ENCODE results near the gene GRIA3. TPM values are rescaled to one million over a fixed set of nuclear protein-coding genes. Genes with fewer than 3 reads are reported as not detected.

GRIA3 gene
- 3.7 TPM for total RNA-seq
- long read RNA-seq, partial matches to known transcripts, result 1 of 1 reads
- long read RNA-seq, other reads (novel, unspliced or antisense), result 0 of 1 reads

DNA sequence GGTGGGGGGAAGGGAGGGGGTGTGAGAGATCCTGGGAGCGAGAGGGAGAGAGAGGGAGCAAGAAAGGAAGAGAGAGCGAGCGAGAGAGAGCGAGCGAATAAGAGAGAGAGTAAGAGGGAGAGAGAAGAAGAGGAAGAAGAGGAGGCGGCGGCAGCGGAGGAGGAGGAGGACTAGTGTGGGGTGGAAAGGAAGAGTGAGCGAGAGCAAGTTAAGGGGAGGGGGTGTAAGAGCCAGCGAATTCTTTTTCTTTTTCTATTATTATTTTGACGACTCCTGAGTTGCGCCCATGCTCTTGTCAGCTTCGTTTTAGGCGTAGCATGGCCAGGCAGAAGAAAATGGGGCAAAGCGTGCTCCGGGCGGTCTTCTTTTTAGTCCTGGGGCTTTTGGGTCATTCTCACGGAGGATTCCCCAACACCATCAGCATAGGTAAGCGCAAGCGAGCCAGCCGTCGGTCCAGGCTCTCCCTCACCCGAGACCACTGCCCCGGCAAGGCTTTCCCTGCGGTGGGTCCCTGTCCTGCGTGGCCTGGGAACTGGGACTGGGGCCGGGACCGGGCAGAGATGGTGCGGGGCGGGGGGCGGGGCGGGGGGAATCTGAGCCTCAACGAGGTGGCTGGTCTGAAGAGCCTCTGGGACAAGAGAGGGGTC is at the start of gene GRIA3:
GRIA3 (plus strand) TSS at position 60 of the 647 bp plus-strand sequence; CDS start at position 318, 258 bp downstream.
- TF ChIP-seq, protein P1, sequence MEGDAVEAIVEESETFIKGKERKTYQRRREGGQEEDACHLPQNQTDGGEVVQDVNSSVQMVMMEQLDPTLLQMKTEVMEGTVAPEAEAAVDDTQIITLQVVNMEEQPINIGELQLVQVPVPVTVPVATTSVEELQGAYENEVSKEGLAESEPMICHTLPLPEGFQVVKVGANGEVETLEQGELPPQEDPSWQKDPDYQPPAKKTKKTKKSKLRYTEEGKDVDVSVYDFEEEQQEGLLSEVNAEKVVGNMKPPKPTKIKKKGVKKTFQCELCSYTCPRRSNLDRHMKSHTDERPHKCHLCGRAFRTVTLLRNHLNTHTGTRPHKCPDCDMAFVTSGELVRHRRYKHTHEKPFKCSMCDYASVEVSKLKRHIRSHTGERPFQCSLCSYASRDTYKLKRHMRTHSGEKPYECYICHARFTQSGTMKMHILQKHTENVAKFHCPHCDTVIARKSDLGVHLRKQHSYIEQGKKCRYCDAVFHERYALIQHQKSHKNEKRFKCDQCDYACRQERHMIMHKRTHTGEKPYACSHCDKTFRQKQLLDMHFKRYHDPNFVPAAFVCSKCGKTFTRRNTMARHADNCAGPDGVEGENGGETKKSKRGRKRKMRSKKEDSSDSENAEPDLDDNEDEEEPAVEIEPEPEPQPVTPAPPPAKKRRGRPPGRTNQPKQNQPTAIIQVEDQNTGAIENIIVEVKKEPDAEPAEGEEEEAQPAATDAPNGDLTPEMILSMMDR (IDR thresholded peaks at IDR 0.05; ENCODE audit: borderline replicate concordance), result no peak
- Histone ChIP-seq H3K4me3 (peak within 1 kb of the TSS; percentile 60), H3K4me1 (no peaks in the 10 kb centered on the region), H3K27me3 (ENCODE audit: low read depth) (peaks cover 6% of the 10 kb centered on the region), H3K27ac (replicated peaks) (no peak within 1 kb of the TSS), H3K9me3 (replicated peaks) (no peaks in the 10 kb centered on the region), H3K36me3 (no peaks in the 10 kb centered on the region)
- no peak for DNase-seq
- intact Hi-C loops (cut with micrococcal nuclease), result no loop called here

- no peak overlapping the region for H3K4me3 ChIP-seq
- no peaks in the 10 kb centered on the region for H3K4me1 ChIP-seq
- H3K9me3 ChIP-seq (replicated peaks), result no peaks in the 10 kb centered on the region
- H3K27me3 ChIP-seq (ENCODE audit: low read depth), result no peaks in the 10 kb centered on the region
- H3K27ac ChIP-seq (replicated peaks), result no peak overlapping the region
- TF ChIP-seq, protein P1 (IDR thresholded peaks at IDR 0.05; ENCODE audit: borderline replicate concordance), result no peak
- intact Hi-C loops (cut with micrococcal nuclease), result no loop called here
- no peaks in the 10 kb centered on the region for H3K36me3 ChIP-seq
- DNase-seq, result no peak
Measured at GRCh38 chrX:123138473-123138872, 45.6 kb upstream of the GRIA3 start.

DNA sequence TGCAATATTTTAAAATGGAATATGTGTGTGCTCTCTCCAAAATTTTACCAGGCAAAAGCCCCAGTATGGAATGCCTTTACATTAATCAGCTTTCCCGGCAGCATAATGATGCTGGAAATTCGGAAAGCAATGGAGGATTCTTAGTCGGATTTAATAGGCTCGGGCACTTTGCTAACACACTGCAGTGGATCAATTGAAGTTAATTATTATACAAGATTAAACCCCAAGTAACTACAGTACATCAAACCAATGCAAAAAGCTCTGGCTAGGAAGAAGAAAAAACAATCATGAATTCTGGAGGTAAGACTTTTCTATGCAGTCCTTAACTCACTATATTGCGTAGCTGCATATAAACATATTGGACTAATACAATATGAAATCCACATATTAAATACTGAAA is 43.6 kb upstream of the GRIA3 start:
- TF ChIP-seq, protein P1 (IDR thresholded peaks at IDR 0.05; ENCODE audit: borderline replicate concordance), result no peak
- DNase-seq, result no peak

DNA sequence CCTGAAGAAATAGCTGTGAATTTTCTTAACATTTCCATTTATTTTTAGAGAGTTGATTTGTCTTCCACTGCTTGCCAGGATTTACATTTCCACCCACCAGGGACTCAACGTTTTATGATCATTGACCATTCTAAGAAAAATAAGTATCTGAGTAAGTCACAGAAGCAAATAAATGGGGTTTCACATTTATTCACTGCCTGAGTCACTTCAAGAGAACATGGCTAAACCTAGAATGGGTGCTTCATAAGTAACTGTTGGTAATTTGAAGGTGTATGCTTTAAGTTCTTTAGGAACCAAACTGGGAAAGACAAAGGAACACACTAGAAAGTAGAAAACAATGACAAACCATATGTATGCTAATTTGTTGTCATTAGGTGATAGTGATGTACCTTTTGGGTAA is 43.2 kb upstream of the GRIA3 start:
- Histone ChIP-seq H3K4me3 (no peak overlapping the region), H3K9me3 (replicated peaks) (no peaks in the 10 kb centered on the region), H3K4me1 (no peaks in the 10 kb centered on the region), H3K36me3 (no peaks in the 10 kb centered on the region), H3K27me3 (ENCODE audit: low read depth) (no peaks in the 10 kb centered on the region), H3K27ac (replicated peaks) (no peak overlapping the region)
- intact Hi-C loops (cut with micrococcal nuclease), result no loop called here
- no peak for DNase-seq
- TF ChIP-seq, protein P1 (IDR thresholded peaks at IDR 0.05; ENCODE audit: borderline replicate concordance), result no peak

More for the DNA sequence above, 43.6 kb upstream of the GRIA3 start:
- Histone ChIP-seq H3K27me3 (ENCODE audit: low read depth) (no peaks in the 10 kb centered on the region), H3K4me1 (no peaks in the 10 kb centered on the region), H3K4me3 (no peak overlapping the region), H3K36me3 (no peaks in the 10 kb centered on the region), H3K27ac (replicated peaks) (no peak overlapping the region), H3K9me3 (replicated peaks) (no peaks in the 10 kb centered on the region)
- intact Hi-C loops (cut with micrococcal nuclease), result no loop called here

DNA sequence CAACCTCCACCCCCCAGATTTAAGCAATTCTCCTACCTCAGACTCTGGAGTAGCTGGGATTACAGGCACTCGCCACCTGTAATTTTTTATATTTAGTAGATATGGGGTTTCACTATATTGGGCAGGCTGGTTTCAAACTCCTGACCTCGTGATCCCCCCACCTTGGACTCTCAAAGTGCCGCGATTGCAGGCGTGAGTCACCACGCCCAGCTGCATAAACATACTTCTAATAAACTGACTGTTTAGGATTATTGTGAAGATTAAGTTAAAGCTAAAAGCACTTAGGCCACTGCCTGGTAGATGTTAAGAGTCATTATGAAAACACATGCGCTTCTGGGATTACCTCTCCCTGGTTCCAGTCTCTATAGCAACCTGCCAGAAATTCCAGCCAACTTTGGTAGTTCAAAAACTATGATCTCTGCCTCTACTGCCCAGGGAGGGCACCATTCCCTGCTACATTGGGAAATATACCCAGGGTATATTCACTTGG is 30.2 kb upstream of the GRIA3 start:
- intact Hi-C loops (cut with micrococcal nuclease), result no loop called here
- H3K27ac ChIP-seq (replicated peaks), result no peak overlapping the region
- no peak for DNase-seq
- no peaks in the 10 kb centered on the region for H3K36me3 ChIP-seq
- TF ChIP-seq, protein P1 (IDR thresholded peaks at IDR 0.05; ENCODE audit: borderline replicate concordance), result no peak
- H3K4me1 ChIP-seq, result no peaks in the 10 kb centered on the region
- no peak overlapping the region for H3K4me3 ChIP-seq
- no peaks in the 10 kb centered on the region for H3K9me3 ChIP-seq (replicated peaks)
- no peaks in the 10 kb centered on the region for H3K27me3 ChIP-seq (ENCODE audit: low read depth)
